HTERT RPE-1 (cell line): ENCODE results near the gene SUPT5H.

Experiments
- in situ Hi-C: fragments of 300-500 bp; cut with MboI; formaldehyde crosslinking; loops from 4 replicates; pipeline ENCODE4 v1.14.3; 2020; ENCODE audit warnings: low sequenced_read_pairs

SUPT5H gene

GRCh38 chr19:39409208-39410016 is 36.0 kb upstream of the SUPT5H start:
- in situ Hi-C loops: no loop called here

GRCh38 chr19:39410017-39410830 is 35.2 kb upstream of the SUPT5H start:
- in situ Hi-C loops: no loop called here

- in situ Hi-C loops: no loop called here
Measured at GRCh38 chr19:39410831-39411080, 34.6 kb upstream of the SUPT5H start.

GRCh38 chr19:39411081-39411831 is 34.1 kb upstream of the SUPT5H start:
- in situ Hi-C loops: no loop called here

GRCh38 chr19:39411832-39412099 is 33.6 kb upstream of the SUPT5H start:
- in situ Hi-C loops: no loop called here

- in situ Hi-C loops: no loop called here
Measured at GRCh38 chr19:39412100-39412866, 33.1 kb upstream of the SUPT5H start, which contains the start of gene PLEKHG2. PLEKHG2 (plus strand) TSS chr19:39412669; CDS start chr19:39414087, 1,418 bp downstream.

GRCh38 chr19:39412867-39413271 is 32.5 kb upstream of the SUPT5H start:
- in situ Hi-C loops: no loop called here

GRCh38 chr19:39413272-39413910 is 32.0 kb upstream of the SUPT5H start:
- in situ Hi-C loops: no loop called here

- in situ Hi-C loops: no loop called here
Measured at GRCh38 chr19:39413911-39414608, 31.3 kb upstream of the SUPT5H start.

- in situ Hi-C loops: no loop called here
Measured at GRCh38 chr19:39415111-39416046, 30.0 kb upstream of the SUPT5H start.

GRCh38 chr19:39416152-39417120 is 28.9 kb upstream of the SUPT5H start:
- in situ Hi-C loops: no loop called here

- in situ Hi-C loops: no loop called here
Measured at GRCh38 chr19:39417463-39418181, 27.8 kb upstream of the SUPT5H start.

GRCh38 chr19:39419003-39419402 is 26.4 kb upstream of the SUPT5H start:
- in situ Hi-C loops: no loop called here

GRCh38 chr19:39420769-39421168 is 24.6 kb upstream of the SUPT5H start:
- in situ Hi-C loops: no loop called here

GRCh38 chr19:39422020-39422419 is 23.4 kb upstream of the SUPT5H start:
- in situ Hi-C loops: no loop called here

GRCh38 chr19:39423258-39424086 is 21.9 kb upstream of the SUPT5H start:
- in situ Hi-C loops: no loop called here
